Amniotic stem cell (primary cell): Measurements from ENCODE around the gene C1QTNF6.
"Not testable (repeated sequence)": the region's sequence is repeated elsewhere in the genome, so short reads cannot be mapped to it uniquely, and the experiment has no call there.

Experiments used
- DNase-seq: peaks from one replicate; lab custom pipeline; 2025; lab: John Stamatoyannopoulos, UW

Gene C1QTNF6

GRCh38 chr22:37176464-37177061, 11.5 kb downstream of the C1QTNF6 start:
- no peak for DNase-seq

- no peak for DNase-seq
Measured at GRCh38 chr22:37175414-37176281, 12.4 kb downstream of the C1QTNF6 start.

- DNase-seq: no peak
Measured at GRCh38 chr22:37174964-37175363, 13.1 kb downstream of the C1QTNF6 start.

- no peak for DNase-seq
Measured at GRCh38 chr22:37173709-37174108, 14.3 kb downstream of the C1QTNF6 start.

- no peak for DNase-seq
Measured at GRCh38 chr22:37172266-37173245, 15.5 kb downstream of the C1QTNF6 start.

GRCh38 chr22:37171662-37172061, 16.4 kb downstream of the C1QTNF6 start:
- no peak for DNase-seq

- not testable (repeated sequence) for DNase-seq
Measured at GRCh38 chr22:37170689-37171405, 17.2 kb downstream of the C1QTNF6 start.

GRCh38 chr22:37169947-37170688, 17.9 kb downstream of the C1QTNF6 start:
- no peak for DNase-seq

GRCh38 chr22:37169406-37169805, 18.6 kb downstream of the C1QTNF6 start:
- no peak for DNase-seq

- no peak for DNase-seq
Measured at GRCh38 chr22:37167981-37168647, 19.9 kb downstream of the C1QTNF6 start.

GRCh38 chr22:37167176-37167980, 20.7 kb downstream of the C1QTNF6 start:
- no peak for DNase-seq

GRCh38 chr22:37166675-37167066, 21.4 kb downstream of the C1QTNF6 start:
- DNase-seq: peak; percentile 36

- no peak for DNase-seq
Measured at GRCh38 chr22:37165940-37166674, 21.9 kb downstream of the C1QTNF6 start.

GRCh38 chr22:37165066-37165465, 23.0 kb downstream of the C1QTNF6 start:
- DNase-seq: no peak

- no peak for DNase-seq
Measured at GRCh38 chr22:37164505-37164887, 23.6 kb downstream of the C1QTNF6 start.

GRCh38 chr22:37163575-37164504, 24.2 kb downstream of the C1QTNF6 start:
- DNase-seq: no peak

GRCh38 chr22:37163096-37163489, 25.0 kb downstream of the C1QTNF6 start:
- DNase-seq: no peak
